HG03103 (cell line): ENCODE data around the gene ATP6AP2.

Experiments
- ATAC-seq: cut with Tn5 transposase; IDR thresholded peaks from one replicate; pipeline ENCODE4 v1.9.1; 2021; ENCODE audit warnings: low read depth; ENCODE audit not compliant: unreplicated experiment

The ATP6AP2 gene

GRCh38 chrX:40632199-40632598 is 51.4 kb downstream of the ATP6AP2 start:
- no peak for ATAC-seq

GRCh38 chrX:40637687-40638086 is 56.9 kb downstream of the ATP6AP2 start:
- ATAC-seq, result no peak

GRCh38 chrX:40644176-40644575 is 63.4 kb downstream of the ATP6AP2 start:
- ATAC-seq, result no peak

GRCh38 chrX:40644821-40645358 is 64.1 kb downstream of the ATP6AP2 start:
- ATAC-seq, result no peak

- peak; percentile 21 for ATAC-seq
Observed at GRCh38 chrX:40646489-40647306, 65.9 kb downstream of the ATP6AP2 start.

- ATAC-seq, result peak; percentile 66
Observed at GRCh38 chrX:40647307-40648197, 66.8 kb downstream of the ATP6AP2 start, which contains the start of gene CXorf38. CXorf38 (minus strand) TSS chrX:40647561; CDS start chrX:40647520, 41 bp downstream.

- no peak for ATAC-seq
Observed at GRCh38 chrX:40651620-40652223, 71.0 kb downstream of the ATP6AP2 start.

GRCh38 chrX:40652664-40653063 is 71.9 kb downstream of the ATP6AP2 start:
- no peak for ATAC-seq

GRCh38 chrX:40653535-40653934 is 72.8 kb downstream of the ATP6AP2 start:
- no peak for ATAC-seq
